HEK293 (cell line): ENCODE results near the gene PSMD2.

Source experiments
- CTCF ChIA-PET: fragments of 350-600 bp; formaldehyde crosslinking; extraction: SDS; loops from one replicate; lab custom pipeline; 2021; ENCODE audit warnings: antibody characterized with exemption; lab: Yijun Ruan, JAX
- POLR2A ChIA-PET: fragments of 300-600 bp; formaldehyde crosslinking; extraction: SDS; loops from one replicate; lab custom pipeline; 2020; ENCODE audit warnings: antibody characterized with exemption, inconsistent platforms; lab: Yijun Ruan, JAX
- H3K27ac ChIP-seq: fragments of 200-500 bp; sonication (Bioruptor generic); 2 replicates; pipeline ENCODE4 v1.5.1; 2014; ENCODE audit warnings: low read depth, low read length, control low read depth, inconsistent platforms; ENCODE audit errors: extremely low read depth
- H3K36me3 ChIP-seq, 2 experiments: fragments of 200-500 bp in 1 of 2; sonication (Bioruptor generic) in 1 of 2; 1 replicate in 1 of 2; 2 replicates in 1 of 2; pipeline ENCODE4 v1.5.1; 2014 to 2017; ENCODE audit warnings: inconsistent platforms in 2 of 2, low read length in 2 of 2; ENCODE audit not compliant: control insufficient read depth in 2 of 2, insufficient read depth in 1 of 2
- H3K4me1 ChIP-seq: fragments of 200-500 bp; sonication (Bioruptor generic); 2 replicates; pipeline ENCODE4 v1.5.1; 2014; ENCODE audit warnings: mild to moderate bottlenecking, low read length, inconsistent platforms; ENCODE audit not compliant: control insufficient read depth, insufficient read depth
- H3K4me3 ChIP-seq: 2 replicates; pipeline ENCODE4 v1.5.1; 2011; ENCODE audit warnings: low read depth, mild to moderate bottlenecking, control low read depth, low read length, moderate library complexity
- H3K9me3 ChIP-seq: fragments of 200-500 bp; sonication (Bioruptor generic); 2 replicates; pipeline ENCODE4 v1.5.1; 2014; ENCODE audit warnings: low read depth, low read length, inconsistent platforms; ENCODE audit not compliant: control insufficient read depth, insufficient read depth
- EGR2 ChIP-seq: fragments of 450-650 bp; formaldehyde crosslinking; IDR thresholded peaks from 2 replicates; pipeline ENCODE4 v1.5.1; 2016; ENCODE audit warnings: low read depth, missing biosample characterization, missing genetic modification characterization
- HOXD13 ChIP-seq: sonication (generic); formaldehyde crosslinking; IDR thresholded peaks from 2 replicates; pipeline ENCODE4 v1.8.0; 2022; ENCODE audit warnings: missing genetic modification reagents, borderline replicate concordance
- KLF10 ChIP-seq: fragments of 450-650 bp; IDR thresholded peaks from 2 replicates; pipeline ENCODE4 v1.5.1; 2018; ENCODE audit warnings: missing biosample characterization, mild to moderate bottlenecking, missing genetic modification characterization
- OSR2 ChIP-seq: fragments of 450-650 bp; formaldehyde crosslinking; IDR thresholded peaks from 2 replicates; pipeline ENCODE4 v1.5.1; 2016; ENCODE audit warnings: missing biosample characterization, missing genetic modification characterization
- YY1 ChIP-seq: fragments of 450-650 bp; formaldehyde crosslinking; IDR thresholded peaks from 2 replicates; pipeline ENCODE4 v1.5.1; 2018; ENCODE audit warnings: missing biosample characterization, missing genetic modification characterization
- ZNF138 ChIP-seq: fragments of 450-650 bp; formaldehyde crosslinking; IDR thresholded peaks from 2 replicates; pipeline ENCODE4 v1.5.1; 2016; ENCODE audit warnings: missing biosample characterization, missing genetic modification characterization, borderline replicate concordance
- ZNF174 ChIP-seq: fragments of 450-650 bp; formaldehyde crosslinking; IDR thresholded peaks from 2 replicates; pipeline ENCODE4 v1.5.0; 2017; ENCODE audit warnings: missing biosample characterization, mild to moderate bottlenecking, missing genetic modification characterization
- ZNF202 ChIP-seq: fragments of 450-650 bp; formaldehyde crosslinking; IDR thresholded peaks from 2 replicates; pipeline ENCODE4 v1.5.1; 2016; ENCODE audit warnings: missing biosample characterization, missing genetic modification characterization, borderline replicate concordance
- ZNF248 ChIP-seq: fragments of 450-650 bp; formaldehyde crosslinking; IDR thresholded peaks from 2 replicates; pipeline ENCODE4 v1.5.1; 2017; ENCODE audit warnings: missing biosample characterization, missing genetic modification characterization
- ZNF510 ChIP-seq: fragments of 450-650 bp; formaldehyde crosslinking; IDR thresholded peaks from 2 replicates; pipeline ENCODE4 v1.5.1; 2018; ENCODE audit warnings: mild to moderate bottlenecking, missing genetic modification characterization, missing biosample characterization; ENCODE audit not compliant: insufficient replicate concordance
- ZNF530 ChIP-seq: fragments of 450-650 bp; formaldehyde crosslinking; IDR thresholded peaks from 2 replicates; pipeline ENCODE4 v1.5.1; 2016; ENCODE audit warnings: low read depth, missing biosample characterization, missing genetic modification characterization
- ZNF549 ChIP-seq: fragments of 450-650 bp; IDR thresholded peaks from 2 replicates; pipeline ENCODE4 v1.5.1; 2018; ENCODE audit warnings: missing biosample characterization, missing genetic modification characterization, mild to moderate bottlenecking, inconsistent platforms, moderate library complexity
- ZNF654 ChIP-seq: fragments of 450-650 bp; formaldehyde crosslinking; IDR thresholded peaks from 2 replicates; pipeline ENCODE4 v1.5.1; 2016; ENCODE audit warnings: low read depth, missing biosample characterization, missing genetic modification characterization
- ZNF677 ChIP-seq: fragments of 450-650 bp; IDR thresholded peaks from 2 replicates; pipeline ENCODE4 v1.5.0; 2018; ENCODE audit warnings: missing biosample characterization, mild to moderate bottlenecking, missing genetic modification characterization, moderate library complexity
- ZSCAN4 ChIP-seq: fragments of 450-650 bp; formaldehyde crosslinking; IDR thresholded peaks from 2 replicates; pipeline ENCODE4 v1.5.1; 2017; ENCODE audit warnings: missing biosample characterization, missing genetic modification characterization
- TF ChIP-seq, protein P1 (sequence below): fragments of 450-650 bp; formaldehyde crosslinking; IDR thresholded peaks from 2 replicates; pipeline ENCODE4 v1.5.1; 2017; ENCODE audit warnings: missing biosample characterization, missing genetic modification characterization
- TF ChIP-seq, protein P2 (sequence below): fragments of 450-650 bp; formaldehyde crosslinking; IDR thresholded peaks from 2 replicates; pipeline ENCODE4 v1.5.1; 2017; ENCODE audit warnings: missing biosample characterization, missing genetic modification characterization
- TF ChIP-seq, protein P3 (sequence below): fragments of 450-650 bp; formaldehyde crosslinking; IDR thresholded peaks from 2 replicates; pipeline ENCODE4 v1.5.1; 2016; ENCODE audit warnings: missing biosample characterization, missing genetic modification characterization

Gene PSMD2

DNA sequence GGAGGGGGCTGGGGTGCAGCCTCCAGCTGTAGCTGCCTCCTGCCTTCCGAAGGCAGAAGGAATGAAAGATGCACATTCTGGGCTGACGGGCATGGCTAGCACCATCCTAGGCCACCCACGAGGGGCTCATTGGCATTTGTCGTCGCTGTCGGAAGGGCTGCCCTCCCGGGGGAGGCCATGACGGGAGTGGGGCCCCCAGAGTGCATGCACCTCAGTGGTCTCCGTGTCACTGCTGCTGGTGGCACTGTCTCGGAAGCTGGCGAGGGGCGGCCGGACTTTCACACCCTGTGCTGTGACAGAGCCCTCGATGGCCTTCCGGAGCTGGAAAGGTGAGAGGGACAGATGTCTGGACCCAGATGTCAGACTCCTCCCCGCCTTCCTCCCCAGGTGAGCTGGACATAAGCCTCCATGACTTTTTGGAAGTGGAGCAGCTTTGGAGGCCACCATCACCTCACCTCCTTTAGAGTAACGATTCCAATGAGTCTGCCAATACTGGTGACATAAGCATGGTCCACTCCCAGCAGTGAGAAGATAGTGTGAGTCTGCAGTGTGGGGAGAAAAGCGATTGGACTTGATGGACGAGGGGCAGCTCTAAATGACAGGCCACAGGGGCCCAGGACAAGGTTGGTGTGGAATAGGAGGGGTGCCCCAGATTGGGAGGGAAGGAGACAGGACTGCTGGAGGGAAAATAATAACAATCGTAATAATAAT lies 47.6 kb downstream of the PSMD2 start:
- H3K9me3 ChIP-seq: no peaks in the 10 kb centered on the region
- no peak overlapping the region for H3K27ac ChIP-seq
- TF ChIP-seq EGR2 (tag by site-specific recombination) (no peak), KLF10 (tag by site-specific recombination) (no peak), ZNF677 (tag by site-specific recombination) (no peak), ZNF549 (tag by site-specific recombination) (no peak), ZNF138 (tag by site-specific recombination) (no peak), ZNF530 (no peak), YY1 (tag by site-specific recombination) (no peak), OSR2 (tag by site-specific recombination) (no peak), ZNF174 (tag by site-specific recombination) (no peak)
- H3K4me1 ChIP-seq: no peaks in the 10 kb centered on the region
- H3K36me3 ChIP-seq: peaks cover 0 to 58% of the 10 kb centered on the region in 2 experiments; a peak in 1 of 3 replicates
- ChIA-PET CTCF (interaction anchor here (0.6 to 3.1 kb wide), 4 partner anchors 8 to 93 kb away, joined by 3 to 13 read pairs (median 4); partner anchors contain the start of genes CLCN2 and POLR2H), POLR2A (interaction anchor here (1.5 kb wide), 1 partner anchor 14 kb away, joined by 5 read pairs; no protein-coding TSS in a partner anchor)
- H3K4me3 ChIP-seq: no peak overlapping the region

DNA sequence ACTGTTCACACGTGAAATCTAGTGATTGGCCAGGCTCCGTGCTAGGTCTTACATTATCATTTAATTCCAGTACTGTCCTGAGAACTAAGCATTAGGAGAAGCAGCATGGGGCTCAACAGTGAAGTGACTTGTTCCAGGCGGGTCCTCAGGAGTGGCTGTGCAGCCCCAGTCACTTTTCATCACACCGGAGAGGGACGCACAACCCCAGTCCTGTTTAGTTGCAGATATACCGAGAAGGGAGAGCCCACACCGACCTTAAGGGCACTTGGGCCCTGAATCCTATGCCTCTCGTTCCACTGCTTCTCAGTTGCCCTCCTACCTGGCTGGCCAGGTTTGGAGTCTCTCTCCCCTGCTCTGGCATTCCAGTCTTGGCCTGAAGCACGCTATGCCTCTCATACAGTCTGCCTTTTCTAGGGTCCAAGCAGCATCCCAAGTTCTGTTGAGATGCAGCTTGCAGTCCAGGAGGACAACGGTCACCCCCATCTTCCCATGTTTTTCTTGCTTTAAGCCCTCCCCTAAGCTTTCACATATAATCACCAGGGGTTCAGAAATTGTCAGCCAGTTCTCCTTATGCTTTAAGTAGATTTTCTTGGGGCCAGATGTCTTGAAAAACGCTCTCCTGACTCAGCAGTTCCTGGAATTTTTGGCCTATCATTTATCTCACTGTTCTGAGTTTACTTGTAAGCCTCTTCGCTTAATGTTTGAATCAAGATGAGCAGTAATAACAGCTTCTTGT lies 48.4 kb downstream of the PSMD2 start:
- H3K4me3 ChIP-seq: no peak overlapping the region
- peaks cover 0 to 60% of the 10 kb centered on the region in 2 experiments; a peak in 1 of 3 replicates for H3K36me3 ChIP-seq
- no peaks in the 10 kb centered on the region for H3K9me3 ChIP-seq
- no peak overlapping the region for H3K27ac ChIP-seq
- TF ChIP-seq, protein P1, sequence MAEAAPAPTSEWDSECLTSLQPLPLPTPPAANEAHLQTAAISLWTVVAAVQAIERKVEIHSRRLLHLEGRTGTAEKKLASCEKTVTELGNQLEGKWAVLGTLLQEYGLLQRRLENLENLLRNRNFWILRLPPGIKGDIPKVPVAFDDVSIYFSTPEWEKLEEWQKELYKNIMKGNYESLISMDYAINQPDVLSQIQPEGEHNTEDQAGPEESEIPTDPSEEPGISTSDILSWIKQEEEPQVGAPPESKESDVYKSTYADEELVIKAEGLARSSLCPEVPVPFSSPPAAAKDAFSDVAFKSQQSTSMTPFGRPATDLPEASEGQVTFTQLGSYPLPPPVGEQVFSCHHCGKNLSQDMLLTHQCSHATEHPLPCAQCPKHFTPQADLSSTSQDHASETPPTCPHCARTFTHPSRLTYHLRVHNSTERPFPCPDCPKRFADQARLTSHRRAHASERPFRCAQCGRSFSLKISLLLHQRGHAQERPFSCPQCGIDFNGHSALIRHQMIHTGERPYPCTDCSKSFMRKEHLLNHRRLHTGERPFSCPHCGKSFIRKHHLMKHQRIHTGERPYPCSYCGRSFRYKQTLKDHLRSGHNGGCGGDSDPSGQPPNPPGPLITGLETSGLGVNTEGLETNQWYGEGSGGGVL: no peak
- TF ChIP-seq ZSCAN4 (tag by site-specific recombination) (no peak), ZNF510 (tag by site-specific recombination) (no peak)
- ChIA-PET POLR2A (no interaction called here), CTCF (interaction anchor here (0.5 to 3.1 kb wide), 4 partner anchors 14 to 106 kb away, joined by 3 to 13 read pairs (median 4); partner anchors contain the start of genes CLCN2 and POLR2H)
- no peaks in the 10 kb centered on the region for H3K4me1 ChIP-seq

- CTCF ChIA-PET: interaction anchor here (0.5 to 3.1 kb wide), 3 partner anchors 13 to 98 kb away, joined by 3 to 13 read pairs (median 3); partner anchors contain the start of genes CLCN2 and POLR2H
- Histone ChIP-seq H3K4me3 (no peak overlapping the region), H3K36me3 (peaks cover 0 to 60% of the 10 kb centered on the region in 2 experiments; a peak in 1 of 3 replicates)
- TF ChIP-seq ZNF248 (tag by site-specific recombination) (no peak), ZNF202 (tag by site-specific recombination) (no peak), ZNF654 (tag by site-specific recombination) (no peak), HOXD13 (CRISPR knock-in tag) (no peak)
- TF ChIP-seq, protein P2, sequence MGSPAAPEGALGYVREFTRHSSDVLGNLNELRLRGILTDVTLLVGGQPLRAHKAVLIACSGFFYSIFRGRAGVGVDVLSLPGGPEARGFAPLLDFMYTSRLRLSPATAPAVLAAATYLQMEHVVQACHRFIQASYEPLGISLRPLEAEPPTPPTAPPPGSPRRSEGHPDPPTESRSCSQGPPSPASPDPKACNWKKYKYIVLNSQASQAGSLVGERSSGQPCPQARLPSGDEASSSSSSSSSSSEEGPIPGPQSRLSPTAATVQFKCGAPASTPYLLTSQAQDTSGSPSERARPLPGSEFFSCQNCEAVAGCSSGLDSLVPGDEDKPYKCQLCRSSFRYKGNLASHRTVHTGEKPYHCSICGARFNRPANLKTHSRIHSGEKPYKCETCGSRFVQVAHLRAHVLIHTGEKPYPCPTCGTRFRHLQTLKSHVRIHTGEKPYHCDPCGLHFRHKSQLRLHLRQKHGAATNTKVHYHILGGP: no peak
- TF ChIP-seq, protein P3, sequence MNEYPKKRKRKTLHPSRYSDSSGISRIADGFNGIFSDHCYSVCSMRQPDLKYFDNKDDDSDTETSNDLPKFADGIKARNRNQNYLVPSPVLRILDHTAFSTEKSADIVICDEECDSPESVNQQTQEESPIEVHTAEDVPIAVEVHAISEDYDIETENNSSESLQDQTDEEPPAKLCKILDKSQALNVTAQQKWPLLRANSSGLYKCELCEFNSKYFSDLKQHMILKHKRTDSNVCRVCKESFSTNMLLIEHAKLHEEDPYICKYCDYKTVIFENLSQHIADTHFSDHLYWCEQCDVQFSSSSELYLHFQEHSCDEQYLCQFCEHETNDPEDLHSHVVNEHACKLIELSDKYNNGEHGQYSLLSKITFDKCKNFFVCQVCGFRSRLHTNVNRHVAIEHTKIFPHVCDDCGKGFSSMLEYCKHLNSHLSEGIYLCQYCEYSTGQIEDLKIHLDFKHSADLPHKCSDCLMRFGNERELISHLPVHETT: no peak
- TF ChIP-seq, all 188 proteins: peak for 0
- POLR2A ChIA-PET: interaction anchor here (1.1 kb wide), 1 partner anchor 13 kb away, joined by 3 read pairs; no protein-coding TSS in a partner anchor
- no peak overlapping the region for H3K27ac ChIP-seq
- no peaks in the 10 kb centered on the region for H3K9me3 ChIP-seq
- H3K4me1 ChIP-seq: no peaks in the 10 kb centered on the region
Measured at GRCh38 chr3:184348057-184348382, 49.0 kb downstream of the PSMD2 start.
